OCI-LY7 (cell line): ENCODE measurements around the gene ATP6V1B1. TPM values are rescaled to one million over a fixed set of nuclear protein-coding genes. Genes with fewer than 3 reads are reported as not detected.

Experiments used
- BruUV-seq: library from RNA; stranded (reverse); fragments of 400-500 nt; replicated peaks from 2 replicates; lab custom pipeline; 2021; lab: Mats Ljungman, UMichigan
- CTCF ChIA-PET: fragments of 300-600 bp; sonication (Branson Sonifier 250); formaldehyde crosslinking; loops from one replicate; lab custom pipeline; 2022; ENCODE audit warnings: antibody characterized with exemption; ENCODE audit not compliant: unreplicated experiment; lab: Charles Lee
- POLR2A ChIA-PET: fragments of 300-600 bp; sonication (Branson Sonifier 250); formaldehyde crosslinking; loops from one replicate; lab custom pipeline; 2022; ENCODE audit warnings: antibody characterized with exemption; lab: Charles Lee
- DNase-seq: peaks from one replicate; pipeline ENCODE4 v3.0.0-alpha.2; 2015; ENCODE audit warnings: low spot score
- H2AFZ ChIP-seq: fragments of 200-600 bp; sonication (generic), shearing (Covaris generic); 2 replicates; pipeline ENCODE4 v1.6.1; 2014; ENCODE audit warnings: mild to moderate bottlenecking, antibody characterized with exemption, low read length, moderate library complexity
- H3K27ac ChIP-seq: fragments of 200-600 bp; sonication (generic); 2 replicates; pipeline ENCODE4 v1.5.1; 2014; ENCODE audit warnings: mixed run types, low read depth, mild to moderate bottlenecking, moderate library complexity, low read length, inconsistent platforms; ENCODE audit not compliant: poor library complexity, severe bottlenecking
- H3K36me3 ChIP-seq: fragments of 200-600 bp; sonication (generic); 2 replicates; pipeline ENCODE4 v1.6.1; 2014; ENCODE audit warnings: mild to moderate bottlenecking, antibody characterized with exemption, low read length, moderate library complexity, mixed read lengths; ENCODE audit not compliant: insufficient read depth
- H3K4me1 ChIP-seq: fragments of 200-600 bp; sonication (generic); 2 replicates; pipeline ENCODE4 v1.5.1; 2014; ENCODE audit warnings: mild to moderate bottlenecking, low read length; ENCODE audit not compliant: insufficient read depth, poor library complexity, severe bottlenecking
- H3K4me2 ChIP-seq: fragments of 200-600 bp; sonication (generic); 2 replicates; pipeline ENCODE4 v1.6.1; 2014; ENCODE audit warnings: mild to moderate bottlenecking, low read length
- H3K4me3 ChIP-seq: fragments of 200-600 bp; sonication (generic); 2 replicates; pipeline ENCODE4 v1.5.1; 2014; ENCODE audit warnings: mild to moderate bottlenecking, low read depth, low read length; ENCODE audit not compliant: poor library complexity, severe bottlenecking
- H3K79me2 ChIP-seq: fragments of 200-600 bp; sonication (generic); 2 replicates; pipeline ENCODE4 v1.6.1; 2016; ENCODE audit warnings: low read depth, mild to moderate bottlenecking, low read length, moderate library complexity, mixed read lengths; ENCODE audit not compliant: insufficient read depth
- H3K9me2 ChIP-seq: fragments of 200-600 bp; sonication (generic); 2 replicates; pipeline ENCODE4 v1.6.1; 2016; ENCODE audit warnings: mild to moderate bottlenecking, low read length, mixed read lengths; ENCODE audit not compliant: insufficient read depth
- H3K9me3 ChIP-seq: fragments of 200-600 bp; sonication (generic); 2 replicates; pipeline ENCODE4 v1.6.1; 2014; ENCODE audit warnings: mild to moderate bottlenecking, mixed run types, low read length, mixed read lengths
- H4K20me1 ChIP-seq: fragments of 200-600 bp; sonication (generic); 2 replicates; pipeline ENCODE4 v1.6.1; 2014; ENCODE audit warnings: mild to moderate bottlenecking, antibody characterized with exemption, low read length, moderate library complexity, mixed read lengths; ENCODE audit not compliant: insufficient read depth
- CTCF ChIP-seq: fragments of 200-600 bp; sonication (generic); conservative IDR thresholded peaks from 2 replicates; pipeline ENCODE4 v1.5.1; 2014; ENCODE audit warnings: mild to moderate bottlenecking, antibody characterized with exemption, low read length, moderate library complexity, mixed read lengths
- EZH2phosphoT487 ChIP-seq: fragments of 200-600 bp; sonication (generic); IDR thresholded peaks from 2 replicates; pipeline ENCODE4 v1.6.1; 2018; ENCODE audit warnings: low read depth, borderline replicate concordance, mild to moderate bottlenecking, mixed run types, antibody characterized with exemption, low read length, moderate library complexity, mixed read lengths
- intact Hi-C: fragments of 100-400 bp; cut with micrococcal nuclease; formaldehyde crosslinking; loops from one replicate; pipeline ENCODE4 v1.10.0; 2022; ENCODE audit not compliant: unreplicated experiment
- total RNA-seq, 2 experiments: library from RNA; depleted of rRNA in 1 of 2; stranded (reverse); fragments of >200 nt in 1 of 2; shearing (Covaris generic) in 1 of 2; gene quantifications; 2 replicates each; pipeline ENCODE4 v1.2.3, GENCODE V29; 2014 to 2022

The ATP6V1B1 gene
- total RNA-seq, 2 experiments from 2014 or later, result not detected

GRCh38 chr2:70949086-70949485 is 13.4 kb downstream of the ATP6V1B1 start:
- Histone ChIP-seq H3K9me2 (no peaks in the 10 kb centered on the region), H3K9me3 (no peaks in the 10 kb centered on the region), H3K36me3 (no peaks in the 10 kb centered on the region), H3K4me3 (no peak overlapping the region), H2AFZ (no peak overlapping the region), H3K4me1 (peaks cover 20% of the 10 kb centered on the region), H3K79me2 (no peaks in the 10 kb centered on the region), H4K20me1 (no peaks in the 10 kb centered on the region), H3K27ac (no peak overlapping the region), H3K4me2 (no peak overlapping the region)
- intact Hi-C loops, result loop anchor here (2.0 kb wide), 1 partner anchor 646 kb away; the partner anchor contains the start of gene FAM136A
- no peak for TF ChIP-seq EZH2phosphoT487
- TF ChIP-seq CTCF, result no peak
- no TSS peak for BruUV-seq
- DNase-seq, result no peak
- ChIA-PET CTCF (interaction anchor here (1.0 kb wide), 1 partner anchor 72 kb away, joined by 3 read pairs; no protein-coding TSS in a partner anchor), POLR2A (no interaction called here)

- no peaks in the 10 kb centered on the region for H3K36me3 ChIP-seq
- no peaks in the 10 kb centered on the region for H4K20me1 ChIP-seq
- H3K4me3 ChIP-seq, result no peak overlapping the region
- H3K27ac ChIP-seq, result no peak overlapping the region
- H3K9me3 ChIP-seq, result no peaks in the 10 kb centered on the region
- no peak for DNase-seq
- H3K4me2 ChIP-seq, result no peak overlapping the region
- H3K4me1 ChIP-seq, result peaks cover 10% of the 10 kb centered on the region
- BruUV-seq, result no TSS peak
- ChIA-PET CTCF (no interaction called here), POLR2A (no interaction called here)
- H3K9me2 ChIP-seq, result no peaks in the 10 kb centered on the region
- intact Hi-C loops, result no loop called here
- H3K79me2 ChIP-seq, result no peaks in the 10 kb centered on the region
- TF ChIP-seq EZH2phosphoT487 (no peak), CTCF (no peak)
- H2AFZ ChIP-seq, result no peak overlapping the region
Measured at GRCh38 chr2:70954886-70955285, 19.2 kb downstream of the ATP6V1B1 start.

GRCh38 chr2:70956141-70956540 is 20.4 kb downstream of the ATP6V1B1 start:
- H3K36me3 ChIP-seq, result no peaks in the 10 kb centered on the region
- H2AFZ ChIP-seq, result no peak overlapping the region
- no peak overlapping the region for H3K27ac ChIP-seq
- H3K9me3 ChIP-seq, result no peaks in the 10 kb centered on the region
- no peak overlapping the region for H3K4me2 ChIP-seq
- BruUV-seq, result no TSS peak
- DNase-seq, result no peak
- peaks cover 10% of the 10 kb centered on the region for H3K4me1 ChIP-seq
- intact Hi-C loops, result no loop called here
- no peaks in the 10 kb centered on the region for H3K9me2 ChIP-seq
- H3K4me3 ChIP-seq, result no peak overlapping the region
- POLR2A ChIA-PET, result no interaction called here
- TF ChIP-seq EZH2phosphoT487, result no peak
- TF ChIP-seq CTCF, result no peak
- no peaks in the 10 kb centered on the region for H3K79me2 ChIP-seq
- no peaks in the 10 kb centered on the region for H4K20me1 ChIP-seq
- CTCF ChIA-PET, result no interaction called here
